T-cell (primary cell): ENCODE measurements around the gene ENTPD3. TPM values are rescaled to one million over a fixed set of nuclear protein-coding genes. Genes with fewer than 3 reads are reported as not detected.

Experiments
- ATAC-seq, 4 experiments: fragments of 200-7000 bp in 3 of 4; fragments of 150-1000 bp in 1 of 4; cut with Tn5 transposase; replicated peaks in 1 of 4; 1 replicate in 3 of 4; 2 replicates in 1 of 4; pipeline ENCODE4 v1.10.0; 2021; ENCODE audit warnings: moderate library complexity in 3 of 4, mild to moderate bottlenecking in 2 of 4, moderate number of reproducible peaks in 1 of 4
- CTCF ChIA-PET, 2 donors: fragments of 300-600 bp; sonication (Branson Sonifier 250); formaldehyde crosslinking; loops; one replicate each; lab custom pipeline; 2022; ENCODE audit warnings: antibody characterized with exemption in 2 of 2; lab: Charles Lee
- POLR2A ChIA-PET, 2 donors: fragments of 300-600 bp; sonication (Branson Sonifier 250); formaldehyde crosslinking; loops; one replicate each; lab custom pipeline; 2022; ENCODE audit warnings: antibody characterized with exemption in 2 of 2; lab: Charles Lee
- DNase-seq, 35 experiments: peaks; one replicate each; pipeline versions ENCODE4 v3.0.0 to v3.0.0-alpha.2; 2013 to 2023
- H3K27ac ChIP-seq: one replicate; pipeline ENCODE4 v1.5.1; 2013; ENCODE audit warnings: low read length
- H3K27me3 ChIP-seq, 2 experiments: replicated peaks in 1 of 2; 1 replicate in 1 of 2; 2 replicates in 1 of 2; pipeline versions ENCODE4 v1.6.1 to v1.7.0; 2013; ENCODE audit warnings: low read length in 1 of 2, mixed read lengths in 1 of 2; ENCODE audit not compliant: control insufficient read depth in 2 of 2, insufficient read depth in 2 of 2; ENCODE audit errors: extremely low read depth in 1 of 2
- H3K36me3 ChIP-seq, 2 donors: 1 replicate in 1 of 2; 2 replicates in 1 of 2; pipeline versions ENCODE4 v1.6.1 to v1.7.0; 2013; ENCODE audit warnings: low read length in 1 of 2; ENCODE audit not compliant: control insufficient read depth in 2 of 2, insufficient read depth in 1 of 2; ENCODE audit errors: extremely low read depth in 1 of 2
- H3K4me1 ChIP-seq, 2 experiments: 1 replicate in 1 of 2; 2 replicates in 1 of 2; pipeline versions ENCODE4 v1.6.1 to v1.7.0; 2013; ENCODE audit warnings: low read length in 2 of 2, mixed read lengths in 1 of 2; ENCODE audit not compliant: insufficient read depth in 2 of 2, control insufficient read depth in 1 of 2; ENCODE audit errors: extremely low read depth in 1 of 2
- H3K4me3 ChIP-seq, 2 donors: 1 replicate in 1 of 2; 2 replicates in 1 of 2; pipeline versions ENCODE4 v1.5.1 to v1.7.0; 2013; ENCODE audit warnings: mild to moderate bottlenecking in 2 of 2, low read length in 1 of 2, moderate library complexity in 1 of 2; ENCODE audit not compliant: control insufficient read depth in 1 of 2; ENCODE audit errors: extremely low read depth in 1 of 2
- H3K9me3 ChIP-seq: 2 replicates; pipeline ENCODE4 v1.7.0; 2013
- H3K27ac Mint-ChIP-seq, 2 donors: one replicate each; pipeline ENCODE4 v1.8.0; 2020 to 2021; ENCODE audit warnings: mild to moderate bottlenecking in 2 of 2, mixed read lengths in 2 of 2
- H3K27me3 Mint-ChIP-seq, 2 donors: one replicate each; pipeline ENCODE4 v1.8.0; 2021 to 2022; ENCODE audit warnings: mixed read lengths in 2 of 2
- H3K36me3 Mint-ChIP-seq: one replicate; pipeline ENCODE4 v1.8.0; 2021; ENCODE audit warnings: mixed read lengths
- H3K4me1 Mint-ChIP-seq, 3 donors: one replicate each; pipeline ENCODE4 v1.8.0; 2020 to 2022; ENCODE audit warnings: mixed read lengths in 3 of 3, mild to moderate bottlenecking in 1 of 3
- H3K4me3 Mint-ChIP-seq, 3 donors: one replicate each; pipeline ENCODE4 v1.8.0; 2020 to 2022; ENCODE audit warnings: mild to moderate bottlenecking in 3 of 3, mixed read lengths in 3 of 3, moderate library complexity in 3 of 3
- H3K9me3 Mint-ChIP-seq, 3 donors: one replicate each; pipeline ENCODE4 v1.8.0; 2020 to 2022; ENCODE audit warnings: mixed read lengths in 3 of 3
- WGBS: methylation state at CpG from one replicate; pipeline ENCODE4 v1.1.5; 2013; ENCODE audit warnings: missing lambda C conversion rate; ENCODE audit not compliant: insufficient coverage; 5-methylcytosine and 5-hydroxymethylcytosine counted together
- total RNA-seq, 35 experiments: library from RNA in 6 of 35; stranded (reverse) in 6 of 35; fragments of 120-200 nt in 1 of 35; gene quantifications; one replicate each; pipeline versions ENCODE4 v1.2.1 to v1.2.4 and lab custom pipeline; 2013 to 2026

ENTPD3 gene
- total RNA-seq, 5 donors from 2014 or later (not counting 1 experiment from before 2014, with no cell fraction given): not detected

GRCh38 chr3:40452876-40453730, 66.1 kb downstream of the ENTPD3 start:
- DNase-seq: peak; percentile 81 to 99 (median 96)
- peak; percentile 89 to 93 (median 90) for ATAC-seq
- POLR2A ChIA-PET: interaction anchor here in 1 of 2 donors (1.6 kb wide), 1 partner anchor 11 kb away, joined by 5 read pairs; no protein-coding TSS in a partner anchor
- Mint-ChIP-seq H3K4me3 (peak overlapping the region; percentile 86 to 94 (median 89)), H3K27ac (peak overlapping the region; percentile 97 to 99), H3K27me3 (no peaks in the 10 kb centered on the region), H3K4me1 (peaks cover 36 to 44% (median 41%) of the 10 kb centered on the region in 3 donors), H3K9me3 (no peaks in the 10 kb centered on the region), H3K36me3 (peaks cover 8% of the 10 kb centered on the region)
- WGBS: 0% methylated on average over 38 of the region's 41 CpGs
- Histone ChIP-seq H3K27me3 (no peaks in the 10 kb centered on the region), H3K4me1 (peaks cover 16 to 28% of the 10 kb centered on the region in 2 experiments), H3K9me3 (no peaks in the 10 kb centered on the region), H3K36me3 (peaks cover 0 to 4% of the 10 kb centered on the region in 2 donors), H3K27ac (peak overlapping the region; percentile 94), H3K4me3 (peak overlapping the region; percentile 73 to 79)
- CTCF ChIA-PET: interaction anchor here in 1 of 2 donors (0.9 to 2.3 kb wide), 5 partner anchors 11 to 144 kb away, joined by 3 to 7 read pairs (median 3); partner anchors contain the start of genes EIF1B, ZNF619 and ZNF620

GRCh38 chr3:40453933-40454332, 66.9 kb downstream of the ENTPD3 start:
- H3K4me3 ChIP-seq: no peak overlapping the region
- H3K9me3 ChIP-seq: no peaks in the 10 kb centered on the region
- Mint-ChIP-seq H3K36me3 (peaks cover 15% of the 10 kb centered on the region), H3K9me3 (no peaks in the 10 kb centered on the region), H3K4me1 (peaks cover 45 to 50% (median 50%) of the 10 kb centered on the region in 3 donors), H3K27ac (no peak overlapping the region), H3K4me3 (peak overlapping the region; percentile 86 to 94 (median 89)), H3K27me3 (no peaks in the 10 kb centered on the region)
- 83% methylated on average over 2 of the region's 6 CpGs for WGBS
- H3K27me3 ChIP-seq: no peaks in the 10 kb centered on the region
- peaks cover 4 to 13% of the 10 kb centered on the region in 2 donors for H3K36me3 ChIP-seq
- H3K4me1 ChIP-seq: peaks cover 21 to 34% of the 10 kb centered on the region in 2 experiments
- DNase-seq (no peak), ATAC-seq (no peak)
- no peak overlapping the region for H3K27ac ChIP-seq
- ChIA-PET CTCF (interaction anchor here in 1 of 2 donors (1.0 kb wide), 2 partner anchors 10 to 13 kb away, joined by 3 read pairs; no protein-coding TSS in a partner anchor), POLR2A (interaction anchor here in 1 of 2 donors (0.6 kb wide), 1 partner anchor 16 kb away, joined by 3 read pairs; no protein-coding TSS in a partner anchor)

- Histone ChIP-seq H3K27me3 (no peaks in the 10 kb centered on the region), H3K27ac (no peak overlapping the region), H3K4me1 (peaks cover 22 to 41% of the 10 kb centered on the region in 2 experiments), H3K9me3 (no peaks in the 10 kb centered on the region), H3K4me3 (no peak overlapping the region), H3K36me3 (peaks cover 9 to 21% of the 10 kb centered on the region in 2 donors)
- peak overlapping the region; percentile 86 to 91 (median 88) for H3K4me3 Mint-ChIP-seq
- no peaks in the 10 kb centered on the region for H3K27me3 Mint-ChIP-seq
- ChIA-PET POLR2A (interaction anchor here (0.6 to 0.8 kb wide), 2 partner anchors 69 to 1050 kb away, joined by 4 to 8 read pairs; no protein-coding TSS in a partner anchor), CTCF (interaction anchor here in 1 of 2 donors (1.3 kb wide), 1 partner anchor 10 kb away, joined by 3 read pairs; no protein-coding TSS in a partner anchor)
- peaks cover 21% of the 10 kb centered on the region for H3K36me3 Mint-ChIP-seq
- DNase-seq (no peak), ATAC-seq (no peak)
- 100% methylated on average over 1 of the region's 4 CpGs for WGBS
- H3K9me3 Mint-ChIP-seq: no peaks in the 10 kb centered on the region
- no peak overlapping the region for H3K27ac Mint-ChIP-seq
- H3K4me1 Mint-ChIP-seq: peaks cover 55 to 57% (median 55%) of the 10 kb centered on the region in 3 donors
These were observed 68.3 kb downstream of the ENTPD3 start for GRCh38 chr3:40455328-40455727.

- Histone ChIP-seq H3K27ac (peak overlapping the region; percentile 92), H3K36me3 (peaks cover 9 to 32% of the 10 kb centered on the region in 2 donors), H3K4me3 (peak overlapping the region; percentile 85 to 95), H3K9me3 (no peaks in the 10 kb centered on the region), H3K4me1 (peaks cover 22 to 45% of the 10 kb centered on the region in 2 experiments), H3K27me3 (no peaks in the 10 kb centered on the region)
- Mint-ChIP-seq H3K27ac (peak overlapping the region; percentile 93 to 94), H3K4me3 (peak overlapping the region; percentile 86 to 91 (median 88)), H3K9me3 (no peaks in the 10 kb centered on the region), H3K4me1 (peaks cover 55 to 62% (median 59%) of the 10 kb centered on the region in 3 donors), H3K36me3 (peaks cover 26% of the 10 kb centered on the region), H3K27me3 (no peaks in the 10 kb centered on the region)
- ChIA-PET POLR2A (interaction anchor here in 1 of 2 donors (0.6 to 1.0 kb wide), 5 partner anchors 21 to 1043 kb away, joined by 3 to 4 read pairs (median 3); partner anchors contain the start of genes ZNF619 and ZNF620), CTCF (interaction anchor here in 1 of 2 donors (1.0 to 2.2 kb wide), 2 partner anchors 144 to 1506 kb away, joined by 5 read pairs; partner anchors contain the start of gene ULK4)
- 66% methylated on average over 25 of the region's 29 CpGs for WGBS
- DNase-seq (no peak), ATAC-seq (no peak)
These were observed 69.4 kb downstream of the ENTPD3 start for GRCh38 chr3:40456279-40456939.

GRCh38 chr3:40456940-40457823, 70.2 kb downstream of the ENTPD3 start, which contains the start of gene RPL14:
Gene RPL14 (plus strand): TSS chr3:40457339. CDS start chr3:40457472, 133 bp downstream.
- POLR2A ChIA-PET: interaction anchor here in 1 of 2 donors (0.6 to 1.0 kb wide), 7 partner anchors 20 to 1043 kb away, joined by 3 to 4 read pairs (median 3); partner anchors contain the start of genes ZNF619 and ZNF620
- Mint-ChIP-seq H3K27ac (peak within 1 kb of the TSS; percentile 93 to 94), H3K36me3 (peaks cover 33% of the 10 kb centered on the region), H3K27me3 (no peaks in the 10 kb centered on the region), H3K9me3 (no peaks in the 10 kb centered on the region), H3K4me1 (peaks cover 51 to 67% (median 52%) of the 10 kb centered on the region in 3 donors), H3K4me3 (peak within 1 kb of the TSS; percentile 86 to 91 (median 88))
- H3K27ac ChIP-seq: peak within 1 kb of the TSS; percentile 92
- DNase-seq (peak; percentile 80 to 97 (median 94)), ATAC-seq (peak; percentile 73 to 78 (median 76))
- H3K4me1 ChIP-seq: peaks cover 22 to 44% of the 10 kb centered on the region in 2 experiments
- WGBS: 0% methylated on average over 76 of the region's 79 CpGs
- CTCF ChIA-PET: interaction anchor here (0.6 to 2.2 kb wide), 4 partner anchors 77 to 1505 kb away, joined by 3 to 5 read pairs (median 4); partner anchors contain the start of gene ULK4 (in 1 of the 2)
- peak within 1 kb of the TSS; percentile 85 to 95 for H3K4me3 ChIP-seq
- no peaks in the 10 kb centered on the region for H3K9me3 ChIP-seq
- no peaks in the 10 kb centered on the region for H3K27me3 ChIP-seq
- peaks cover 9 to 40% of the 10 kb centered on the region in 2 donors for H3K36me3 ChIP-seq
